K562 treated with DMSO at 1 percent for 4 hours (cell line): Measurements from ENCODE around the gene LITAFD. TPM values are rescaled to one million over a fixed set of nuclear protein-coding genes. Genes with fewer than 3 reads are reported as not detected.

ENCODE experiments used
- total RNA-seq: library from RNA; unstranded; fragments of 300-600 nt; gene quantifications from 2 replicates; pipeline ENCODE4 v1.2.3, GENCODE V29; 2022; ENCODE audit not compliant: insufficient read depth

Gene LITAFD
- total RNA-seq = not detected in 2 replicates

DNA sequence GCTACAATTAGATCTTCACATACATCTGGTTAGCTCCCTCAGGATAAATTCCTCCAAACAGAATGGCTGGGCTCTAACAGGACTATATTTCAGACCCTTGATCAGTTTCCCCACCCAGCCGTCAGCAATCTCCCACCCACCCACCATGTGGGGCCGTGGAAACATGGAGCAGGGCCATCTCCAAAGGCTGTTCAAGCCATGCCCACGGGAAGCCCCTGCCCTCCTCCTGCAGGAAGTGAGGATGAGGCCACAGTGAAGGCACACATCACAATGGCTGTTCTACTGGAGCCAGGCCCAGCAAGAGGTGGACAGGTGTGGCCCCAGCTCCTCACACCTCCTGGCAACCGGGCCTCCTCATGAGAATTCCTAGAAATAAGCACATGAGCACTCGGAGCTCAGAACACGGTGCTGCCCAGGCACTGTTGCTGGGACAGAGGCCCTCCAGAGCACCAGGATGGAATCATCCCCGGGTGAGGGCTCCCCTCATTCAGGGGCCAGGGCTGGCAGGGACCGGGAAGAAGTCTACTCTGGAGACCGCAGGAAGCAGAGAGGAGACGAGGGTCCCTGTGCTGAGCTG, at the start of gene LITAFD:
Gene LITAFD (plus strand): TSS at position 311 of the 577 bp plus-strand sequence. CDS start 2,005 bp downstream, outside the sequence.

GRCh38 chr16:8868416-8869211, 13.5 kb upstream of the LITAFD start, which contains the start of gene CARHSP1:
Gene CARHSP1, minus strand, starts transcription at chr16:8869006. Its CDS starts 9,678 bp downstream, at chr16:8859328.

Other genes starting within 250 kb of the LITAFD start
- gene ABAT, start 207.7 kb upstream of the LITAFD start, total RNA-seq = 0.70 and 0.78 TPM in 2 replicates
- 7.0 and 10.3 TPM in 2 replicates for gene TMEM186, start 84.7 kb upstream of the LITAFD start, total RNA-seq
- gene PMM2, start 84.5 kb upstream of the LITAFD start, total RNA-seq = 9.7 and 10.9 TPM in 2 replicates
- 138 and 157 TPM in 2 replicates for gene CARHSP1, start 13.3 kb upstream of the LITAFD start, total RNA-seq
- 24.3 and 29.2 TPM in 2 replicates for gene USP7, start 81.6 kb downstream of the LITAFD start, total RNA-seq
- 13.4 and 16.7 TPM in 2 replicates for gene HAPSTR1, start 209.3 kb downstream of the LITAFD start, total RNA-seq